ENCODE measurements around the gene OR2D3.

DNA sequence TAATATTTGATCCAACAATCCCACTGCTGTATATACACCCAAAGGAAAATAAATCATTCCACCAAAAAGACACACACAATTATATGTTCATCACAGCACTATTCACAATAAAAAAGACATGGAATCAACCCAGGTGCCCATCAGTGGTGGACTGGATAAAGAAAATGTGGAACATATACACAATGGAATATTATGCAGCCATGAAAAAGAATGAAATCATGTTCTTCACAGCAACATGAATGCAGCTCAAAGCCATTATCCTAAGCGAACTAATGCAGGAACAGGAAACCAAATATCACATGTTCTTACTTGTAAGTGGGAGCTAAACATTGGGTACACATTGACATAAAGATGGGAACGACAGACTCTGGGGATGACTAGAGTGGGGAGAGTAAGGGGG lies 1.1 kb upstream of the OR2D3 start:
- TF ChIP-seq, protein P1, sequence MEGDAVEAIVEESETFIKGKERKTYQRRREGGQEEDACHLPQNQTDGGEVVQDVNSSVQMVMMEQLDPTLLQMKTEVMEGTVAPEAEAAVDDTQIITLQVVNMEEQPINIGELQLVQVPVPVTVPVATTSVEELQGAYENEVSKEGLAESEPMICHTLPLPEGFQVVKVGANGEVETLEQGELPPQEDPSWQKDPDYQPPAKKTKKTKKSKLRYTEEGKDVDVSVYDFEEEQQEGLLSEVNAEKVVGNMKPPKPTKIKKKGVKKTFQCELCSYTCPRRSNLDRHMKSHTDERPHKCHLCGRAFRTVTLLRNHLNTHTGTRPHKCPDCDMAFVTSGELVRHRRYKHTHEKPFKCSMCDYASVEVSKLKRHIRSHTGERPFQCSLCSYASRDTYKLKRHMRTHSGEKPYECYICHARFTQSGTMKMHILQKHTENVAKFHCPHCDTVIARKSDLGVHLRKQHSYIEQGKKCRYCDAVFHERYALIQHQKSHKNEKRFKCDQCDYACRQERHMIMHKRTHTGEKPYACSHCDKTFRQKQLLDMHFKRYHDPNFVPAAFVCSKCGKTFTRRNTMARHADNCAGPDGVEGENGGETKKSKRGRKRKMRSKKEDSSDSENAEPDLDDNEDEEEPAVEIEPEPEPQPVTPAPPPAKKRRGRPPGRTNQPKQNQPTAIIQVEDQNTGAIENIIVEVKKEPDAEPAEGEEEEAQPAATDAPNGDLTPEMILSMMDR (IDR thresholded peaks at IDR 0.05): no peak
- no peak for TF ChIP-seq POLR2A (IDR thresholded peaks at IDR 0.05)
